Measurements from ENCODE around the gene TSC2. TPM values are rescaled to one million over a fixed set of nuclear protein-coding genes. Genes with fewer than 3 reads are reported as not detected.
A peak's percentile ranks its signal among the peaks of the same experiment; 100 is the strongest.

Gene TSC2
- polyA plus RNA-seq, 1 experiment = 35.9 TPM

DNA sequence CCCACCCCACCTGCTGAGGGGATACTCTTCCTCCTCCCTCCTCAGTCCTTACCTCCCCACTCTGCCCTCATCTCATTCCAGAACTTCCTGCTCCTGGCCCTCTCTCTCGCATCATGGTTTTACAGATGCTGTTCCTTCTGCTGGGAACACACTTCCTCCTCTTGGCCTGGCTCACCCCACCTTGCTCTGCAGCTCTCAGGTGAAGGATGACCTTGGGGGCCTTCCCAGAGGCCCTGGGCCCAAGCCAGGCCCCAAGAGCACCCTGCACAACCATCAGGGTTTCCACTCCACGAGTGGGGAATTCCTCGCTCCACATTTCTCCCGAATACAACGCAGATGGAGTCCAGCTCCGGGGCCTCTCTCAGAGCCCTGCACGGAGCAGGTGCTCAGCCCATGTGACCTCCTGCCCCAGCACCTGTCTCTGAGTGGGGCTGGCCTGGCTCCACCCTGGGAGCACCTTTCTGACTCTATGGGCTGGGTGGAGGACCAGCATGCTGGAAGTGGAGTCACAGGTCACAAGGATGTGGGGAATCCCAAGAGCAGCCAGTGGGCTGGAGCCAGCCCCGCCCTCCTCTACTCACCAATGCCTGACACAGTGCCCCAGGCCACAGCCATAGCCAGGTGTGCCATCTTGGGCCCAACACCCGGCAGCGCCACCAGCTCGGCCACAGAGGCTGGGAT, 4.7 kb upstream of the TSC2 start:
- ChIA-PET CTCF (no interaction called here), POLR2A (no interaction called here)
- TF ChIP-seq, protein P1, sequence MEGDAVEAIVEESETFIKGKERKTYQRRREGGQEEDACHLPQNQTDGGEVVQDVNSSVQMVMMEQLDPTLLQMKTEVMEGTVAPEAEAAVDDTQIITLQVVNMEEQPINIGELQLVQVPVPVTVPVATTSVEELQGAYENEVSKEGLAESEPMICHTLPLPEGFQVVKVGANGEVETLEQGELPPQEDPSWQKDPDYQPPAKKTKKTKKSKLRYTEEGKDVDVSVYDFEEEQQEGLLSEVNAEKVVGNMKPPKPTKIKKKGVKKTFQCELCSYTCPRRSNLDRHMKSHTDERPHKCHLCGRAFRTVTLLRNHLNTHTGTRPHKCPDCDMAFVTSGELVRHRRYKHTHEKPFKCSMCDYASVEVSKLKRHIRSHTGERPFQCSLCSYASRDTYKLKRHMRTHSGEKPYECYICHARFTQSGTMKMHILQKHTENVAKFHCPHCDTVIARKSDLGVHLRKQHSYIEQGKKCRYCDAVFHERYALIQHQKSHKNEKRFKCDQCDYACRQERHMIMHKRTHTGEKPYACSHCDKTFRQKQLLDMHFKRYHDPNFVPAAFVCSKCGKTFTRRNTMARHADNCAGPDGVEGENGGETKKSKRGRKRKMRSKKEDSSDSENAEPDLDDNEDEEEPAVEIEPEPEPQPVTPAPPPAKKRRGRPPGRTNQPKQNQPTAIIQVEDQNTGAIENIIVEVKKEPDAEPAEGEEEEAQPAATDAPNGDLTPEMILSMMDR (IDR thresholded peaks at IDR 0.05; ENCODE audit: low read depth, low read length) = no peak
- H3K27me3 ChIP-seq (ENCODE audit: control insufficient read depth, insufficient read depth, low read length) = no peaks in the 10 kb centered on the region
- no peak for DNase-seq (ENCODE audit: low read depth, low spot score)
- no peak overlapping the region for H3K27ac ChIP-seq (ENCODE audit: low read depth, low read length)
- H3K4me3 ChIP-seq (ENCODE audit: low read depth, low read length) = no peak overlapping the region
- H3K9me3 ChIP-seq (ENCODE audit: control insufficient read depth, insufficient read depth, low read length) = no peaks in the 10 kb centered on the region; the same call in 1 of the 2 replicates

DNA sequence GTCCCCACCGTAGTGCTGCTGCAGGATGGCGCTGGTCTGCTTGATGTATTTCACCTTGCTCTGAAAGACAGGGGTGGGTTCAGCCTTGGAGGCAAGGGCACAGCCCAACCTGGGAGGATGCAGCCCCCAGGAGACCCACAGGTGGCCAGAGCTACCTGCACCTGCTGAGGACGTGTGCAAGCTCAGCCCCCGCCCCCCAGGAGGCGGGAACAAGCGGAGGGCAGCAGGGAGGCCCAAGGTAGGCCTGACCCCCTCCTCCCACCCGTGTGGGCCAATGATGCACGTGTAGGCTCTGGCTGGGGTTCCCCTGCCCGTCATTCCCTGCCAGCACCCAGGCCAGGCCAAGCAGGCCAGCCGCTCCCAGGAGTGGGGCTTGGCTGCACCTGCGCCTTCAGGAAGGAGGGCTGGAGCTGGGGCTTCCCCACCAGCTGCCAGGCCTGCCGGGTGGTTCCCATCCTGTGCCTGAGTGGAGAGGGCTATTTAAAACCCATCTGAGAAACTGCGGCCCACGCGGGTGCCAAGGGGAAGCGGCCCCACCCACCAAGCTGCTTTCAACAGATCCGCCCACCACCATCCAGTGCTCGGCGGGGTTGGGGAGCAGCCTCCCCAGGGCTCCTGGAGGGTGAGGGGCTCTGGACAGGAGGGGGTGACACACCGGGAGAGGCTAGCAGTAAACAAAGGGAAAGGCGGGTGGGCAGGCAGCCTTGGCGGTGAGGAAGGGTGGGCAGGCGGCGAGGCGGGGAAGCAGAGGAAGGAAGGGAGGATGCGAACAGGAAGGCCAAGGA, 3.9 kb upstream of the TSC2 start:
- TF ChIP-seq, protein P1 (IDR thresholded peaks at IDR 0.05; ENCODE audit: low read depth, low read length) = no peak
- ChIA-PET CTCF (interaction anchor here (1.5 kb wide), 1 partner anchor 97 kb away, joined by 4 read pairs; no protein-coding TSS in a partner anchor), POLR2A (no interaction called here)
- Histone ChIP-seq H3K27me3 (ENCODE audit: control insufficient read depth, insufficient read depth, low read length) (no peaks in the 10 kb centered on the region), H3K9me3 (ENCODE audit: control insufficient read depth, insufficient read depth, low read length) (no peaks in the 10 kb centered on the region; the same call in 1 of the 2 replicates), H3K27ac (ENCODE audit: low read depth, low read length) (no peak overlapping the region), H3K4me3 (ENCODE audit: low read depth, low read length) (no peak overlapping the region)
- no peak for DNase-seq (ENCODE audit: low read depth, low spot score)

DNA sequence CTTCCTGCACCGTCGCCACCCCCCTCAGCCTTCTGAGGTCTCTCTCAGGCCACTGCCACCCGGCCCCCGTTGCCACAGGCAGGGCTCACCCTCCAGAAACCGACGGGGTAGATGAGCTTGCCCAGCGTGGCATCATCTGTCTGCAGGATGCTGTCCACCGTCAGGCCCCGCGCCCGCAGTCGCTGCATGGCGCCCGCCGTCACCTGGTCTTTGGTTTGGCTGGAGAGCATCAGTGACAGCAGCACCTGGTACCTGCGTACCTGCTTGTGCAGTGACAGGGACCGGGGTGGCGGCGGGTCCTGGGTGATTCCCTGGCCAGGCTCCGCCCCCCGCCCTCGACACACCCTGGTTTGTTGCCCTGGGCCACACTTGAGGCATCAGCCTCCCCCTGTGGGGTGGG, 3.2 kb upstream of the TSC2 start:
- H3K27ac ChIP-seq (ENCODE audit: low read depth, low read length) = peak overlapping the region; percentile 11
- no peaks in the 10 kb centered on the region for H3K27me3 ChIP-seq (ENCODE audit: control insufficient read depth, insufficient read depth, low read length)
- no peaks in the 10 kb centered on the region; the same call in 1 of the 2 replicates for H3K9me3 ChIP-seq (ENCODE audit: control insufficient read depth, insufficient read depth, low read length)
- ChIA-PET POLR2A (no interaction called here), CTCF (interaction anchor here (1.5 kb wide), 1 partner anchor 97 kb away, joined by 4 read pairs; no protein-coding TSS in a partner anchor)
- H3K4me3 ChIP-seq (ENCODE audit: low read depth, low read length) = no peak overlapping the region
- TF ChIP-seq, protein P1 (IDR thresholded peaks at IDR 0.05; ENCODE audit: low read depth, low read length) = no peak
- no peak for DNase-seq (ENCODE audit: low read depth, low spot score)

DNA sequence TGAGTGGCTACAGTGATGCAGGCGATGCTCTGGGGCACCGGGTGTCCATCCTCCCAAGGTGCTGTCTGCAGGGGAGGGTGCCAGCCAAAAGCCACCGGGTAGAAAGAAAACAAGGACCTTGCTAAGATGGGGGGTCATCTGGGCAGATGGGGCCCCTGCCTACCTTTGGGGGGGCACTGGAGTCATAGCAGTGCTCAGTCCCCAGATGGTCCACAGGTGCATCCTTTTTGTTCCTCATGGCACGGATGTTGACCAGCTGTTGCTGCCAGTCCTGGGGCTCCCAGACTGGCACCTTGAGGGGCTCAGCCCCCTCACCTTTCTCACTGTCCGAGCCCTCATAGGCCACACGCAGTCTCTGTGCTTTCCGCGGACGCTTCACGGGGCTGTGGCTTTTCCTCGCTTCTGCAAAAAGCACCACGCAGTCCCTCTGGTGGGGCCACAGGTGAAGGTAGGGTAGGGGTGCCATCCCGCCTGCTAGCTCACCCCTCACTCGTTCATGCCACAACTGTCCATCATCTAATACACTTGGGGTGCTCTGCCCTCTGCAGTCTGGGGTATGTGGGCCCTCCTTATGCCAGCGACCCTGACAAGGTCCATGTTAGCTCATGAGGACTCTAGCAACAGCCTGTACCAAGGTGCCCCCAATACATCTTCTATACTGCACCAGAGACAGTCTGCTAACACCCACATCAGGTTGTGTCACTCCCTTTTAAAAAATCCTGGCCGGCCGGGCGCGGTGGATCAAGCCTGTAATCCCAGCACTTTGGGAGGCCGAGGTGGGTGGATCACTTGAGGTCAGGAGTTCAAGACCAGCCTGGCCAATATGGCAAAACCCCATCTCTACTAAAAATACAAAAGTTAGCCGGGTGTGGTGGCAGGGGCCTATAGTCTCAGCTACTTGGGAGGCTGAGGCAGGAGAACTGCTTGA, 1.6 kb upstream of the TSC2 start:
- POLR2A ChIA-PET = no interaction called here
- no peak overlapping the region; the same call in 1 of the 2 replicates for H3K4me3 ChIP-seq (ENCODE audit: low read depth, low read length)

More for the DNA sequence above, 1.6 kb upstream of the TSC2 start:
- no peaks in the 10 kb centered on the region for H3K27me3 ChIP-seq (ENCODE audit: control insufficient read depth, insufficient read depth, low read length)
- no peaks in the 10 kb centered on the region; the same call in 1 of the 2 replicates for H3K9me3 ChIP-seq (ENCODE audit: control insufficient read depth, insufficient read depth, low read length)
- CTCF ChIA-PET = interaction anchor here (0.9 to 4.0 kb wide), 3 partner anchors 24 to 95 kb away, joined by 3 to 19 read pairs (median 5); no protein-coding TSS in a partner anchor
- no peak overlapping the region for H3K27ac ChIP-seq (ENCODE audit: low read depth, low read length)
- no peak for DNase-seq (ENCODE audit: low read depth, low spot score)
- TF ChIP-seq, protein P1 (IDR thresholded peaks at IDR 0.05; ENCODE audit: low read depth, low read length) = no peak

Data from AG04450 (cell line).